ENCODE results near the gene NCBP3.

GRCh38 chr17:3813171-3813570 lies 32.9 kb downstream of the NCBP3 start:
- TF ChIP-seq, protein P1, sequence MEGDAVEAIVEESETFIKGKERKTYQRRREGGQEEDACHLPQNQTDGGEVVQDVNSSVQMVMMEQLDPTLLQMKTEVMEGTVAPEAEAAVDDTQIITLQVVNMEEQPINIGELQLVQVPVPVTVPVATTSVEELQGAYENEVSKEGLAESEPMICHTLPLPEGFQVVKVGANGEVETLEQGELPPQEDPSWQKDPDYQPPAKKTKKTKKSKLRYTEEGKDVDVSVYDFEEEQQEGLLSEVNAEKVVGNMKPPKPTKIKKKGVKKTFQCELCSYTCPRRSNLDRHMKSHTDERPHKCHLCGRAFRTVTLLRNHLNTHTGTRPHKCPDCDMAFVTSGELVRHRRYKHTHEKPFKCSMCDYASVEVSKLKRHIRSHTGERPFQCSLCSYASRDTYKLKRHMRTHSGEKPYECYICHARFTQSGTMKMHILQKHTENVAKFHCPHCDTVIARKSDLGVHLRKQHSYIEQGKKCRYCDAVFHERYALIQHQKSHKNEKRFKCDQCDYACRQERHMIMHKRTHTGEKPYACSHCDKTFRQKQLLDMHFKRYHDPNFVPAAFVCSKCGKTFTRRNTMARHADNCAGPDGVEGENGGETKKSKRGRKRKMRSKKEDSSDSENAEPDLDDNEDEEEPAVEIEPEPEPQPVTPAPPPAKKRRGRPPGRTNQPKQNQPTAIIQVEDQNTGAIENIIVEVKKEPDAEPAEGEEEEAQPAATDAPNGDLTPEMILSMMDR (IDR thresholded peaks at IDR 0.05): no peak
- TF ChIP-seq ZFX (IDR thresholded peaks at IDR 0.05; ENCODE audit: borderline replicate concordance): no peak

Data from 22Rv1 (cell line).